COLO668 (cell line): ENCODE measurements around the gene MED31.
"Not testable (repeated sequence)": the region's sequence is repeated elsewhere in the genome, so short reads cannot be mapped to it uniquely, and the experiment has no call there.

ENCODE experiments used
- DNase-seq: peaks from one replicate; lab custom pipeline; 2025; ENCODE audit not compliant: unreplicated experiment; lab: John Stamatoyannopoulos, UW

MED31 gene

DNA sequence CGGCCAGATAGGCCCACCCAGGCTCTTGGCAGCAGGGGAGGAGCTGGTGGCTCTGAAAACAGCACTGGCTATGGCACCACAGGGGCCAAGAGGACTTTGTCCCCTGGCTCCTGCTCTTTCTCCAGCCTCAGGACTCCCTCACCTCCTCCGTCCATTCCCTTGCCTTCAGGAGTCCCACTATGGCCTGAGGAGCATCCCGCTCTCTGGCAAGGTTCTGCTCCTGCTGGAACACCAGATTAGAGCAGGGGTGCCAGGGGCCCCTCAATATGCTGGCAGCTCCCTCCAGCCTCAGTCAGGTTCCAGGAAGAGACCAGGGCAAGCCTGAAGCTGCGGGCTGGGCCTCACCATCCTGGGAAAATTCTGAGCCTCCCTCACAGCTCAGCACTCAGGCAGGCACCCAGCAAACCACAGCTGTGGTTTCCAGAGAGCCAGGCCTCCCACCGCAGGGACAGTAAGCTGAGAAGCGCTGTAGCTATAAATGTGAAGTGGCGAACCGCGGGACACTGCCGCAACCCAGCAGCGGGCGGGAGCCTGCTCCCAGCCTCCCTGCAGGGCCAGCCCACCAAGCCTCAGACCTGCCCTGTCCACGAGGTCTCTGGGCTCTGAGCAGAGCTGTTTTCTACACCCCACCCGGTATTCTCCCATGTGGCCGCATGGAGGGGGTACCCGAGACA is 25.9 kb upstream of the MED31 start:
- no peak for DNase-seq

GRCh38 chr17:6676802-6677157 is 25.4 kb upstream of the MED31 start:
- DNase-seq = no peak

- DNase-seq = no peak
Observed at GRCh38 chr17:6675201-6675825, 23.9 kb upstream of the MED31 start.

DNA sequence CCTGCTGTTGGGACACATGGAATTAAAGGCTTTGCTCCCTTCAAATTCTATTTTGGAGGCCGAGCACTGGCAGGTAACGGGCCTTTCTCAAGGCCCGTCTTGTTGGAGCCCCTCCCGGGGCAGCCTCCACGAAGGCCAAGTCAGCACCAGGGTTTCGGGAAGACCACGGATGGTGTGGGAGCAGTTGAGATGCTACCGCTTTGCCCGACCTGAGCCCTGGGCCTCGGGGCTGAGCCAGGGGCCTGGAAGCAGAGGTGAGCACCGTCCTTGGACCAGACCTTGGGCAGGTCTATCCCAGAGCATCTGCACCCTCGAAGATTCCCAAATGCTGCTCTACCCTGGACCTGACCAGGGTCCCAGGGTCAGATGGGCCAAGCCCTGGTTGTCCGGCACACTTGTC is 23.2 kb upstream of the MED31 start:
- no peak for DNase-seq

DNA sequence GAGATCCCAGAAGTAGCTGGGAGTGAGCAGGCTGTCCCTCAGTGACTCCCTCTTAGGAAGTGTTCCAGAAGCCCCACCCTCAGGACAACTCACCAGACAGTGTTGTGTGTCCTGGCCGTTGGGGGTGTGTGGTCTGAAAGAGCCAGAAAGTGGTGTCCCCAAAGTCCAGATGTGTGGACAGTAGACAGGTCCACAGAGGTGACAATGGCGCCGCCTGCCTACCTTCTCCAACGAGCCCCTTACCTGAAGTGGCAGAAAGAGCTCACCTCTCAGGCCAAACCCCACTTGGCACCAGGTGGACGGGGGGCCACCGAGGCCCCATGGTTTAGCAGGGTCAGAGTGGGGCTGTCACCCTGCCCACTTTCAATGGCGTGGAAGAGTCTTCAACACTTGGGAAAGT is 20.0 kb upstream of the MED31 start:
- no peak for DNase-seq

DNA sequence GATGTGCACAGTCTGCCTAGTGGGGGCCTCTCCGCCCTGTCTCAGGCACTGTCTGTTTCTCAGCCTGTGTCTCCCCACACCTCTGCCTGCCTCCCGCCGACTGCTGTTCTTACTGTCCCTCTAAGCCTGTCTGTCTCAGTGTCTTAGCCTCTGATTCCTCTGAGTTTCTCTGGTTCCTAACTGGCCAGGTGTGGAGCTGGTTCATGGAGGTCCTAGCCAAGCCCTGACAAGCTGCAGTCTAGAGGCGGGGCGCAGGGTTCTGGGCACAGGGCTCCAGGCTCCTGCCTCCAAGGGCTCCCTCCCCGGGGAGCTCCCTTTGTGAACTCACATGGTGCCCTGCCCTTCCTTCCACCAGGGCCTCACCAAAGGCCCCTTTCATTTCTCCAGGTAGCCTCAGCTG is 19.6 kb upstream of the MED31 start:
- no peak for DNase-seq

- DNase-seq = no peak
Observed at GRCh38 chr17:6670571-6670970, 19.2 kb upstream of the MED31 start.

DNA sequence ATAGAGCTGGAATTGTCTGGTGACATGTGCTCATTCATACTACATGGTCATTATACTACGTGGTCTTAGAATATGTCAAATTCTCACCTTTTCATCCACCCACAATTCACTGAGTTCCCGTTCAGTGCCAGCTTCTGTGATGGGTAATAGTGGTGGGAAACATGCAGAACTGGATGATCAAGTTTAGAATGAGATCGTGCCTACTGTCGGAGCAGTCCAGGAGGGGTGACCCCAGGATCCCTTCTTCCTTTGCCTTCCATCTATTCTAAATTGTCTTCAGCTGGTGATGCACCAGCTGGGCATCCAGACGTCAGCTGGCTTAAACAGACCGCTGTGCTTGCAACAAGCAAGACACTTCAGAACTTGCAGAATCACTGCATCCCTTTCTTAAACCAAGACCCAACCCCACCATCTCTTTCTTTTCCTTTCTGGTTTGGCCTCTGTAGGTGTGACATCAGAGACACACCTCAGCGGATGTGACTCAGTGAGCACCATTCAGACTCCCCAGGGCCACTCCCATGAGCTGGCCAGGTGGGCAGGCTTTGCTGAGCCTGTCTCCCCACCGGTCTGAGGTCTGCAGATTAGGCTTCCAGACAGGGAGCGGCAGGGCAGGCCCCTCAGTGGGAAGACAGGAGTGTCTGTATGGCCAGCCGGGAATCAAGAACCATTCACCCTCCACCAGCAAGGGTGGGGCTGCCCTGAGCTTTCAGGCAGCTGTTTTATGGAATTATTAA is 18.2 kb upstream of the MED31 start:
- DNase-seq = no peak

DNA sequence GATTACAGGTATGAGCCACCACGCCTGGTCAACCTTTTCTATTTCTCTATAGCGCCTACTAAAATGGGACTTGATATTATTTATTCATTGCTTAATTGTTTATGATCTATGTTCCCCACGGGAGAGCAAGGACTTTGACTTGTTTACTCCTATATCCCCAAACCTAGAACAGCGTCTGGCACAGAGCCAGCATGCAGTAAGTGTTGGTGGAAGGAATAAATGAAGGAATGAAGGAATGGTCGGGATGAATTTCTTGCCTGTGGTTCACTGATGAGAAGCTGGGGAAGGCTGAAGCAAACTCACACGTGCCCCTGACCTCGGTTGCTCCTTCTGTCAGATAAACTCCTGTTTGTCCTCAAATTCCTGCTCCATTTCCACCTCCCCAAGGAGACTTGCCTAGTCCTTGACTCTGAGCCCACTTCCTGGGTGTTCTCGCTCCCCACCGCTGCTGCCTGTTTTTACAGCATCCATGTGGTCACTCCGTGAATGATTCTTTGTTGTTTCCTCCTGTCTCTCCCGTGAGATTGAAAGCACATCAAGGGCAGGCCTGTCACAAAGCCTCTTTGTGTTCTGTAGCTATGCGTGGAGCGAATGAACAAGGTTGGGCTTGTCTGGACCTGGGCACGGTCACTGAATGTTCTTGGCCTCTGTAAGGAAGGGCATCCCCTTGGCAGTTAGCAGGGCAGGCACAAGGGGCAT is 17.5 kb upstream of the MED31 start:
- DNase-seq = no peak

DNA sequence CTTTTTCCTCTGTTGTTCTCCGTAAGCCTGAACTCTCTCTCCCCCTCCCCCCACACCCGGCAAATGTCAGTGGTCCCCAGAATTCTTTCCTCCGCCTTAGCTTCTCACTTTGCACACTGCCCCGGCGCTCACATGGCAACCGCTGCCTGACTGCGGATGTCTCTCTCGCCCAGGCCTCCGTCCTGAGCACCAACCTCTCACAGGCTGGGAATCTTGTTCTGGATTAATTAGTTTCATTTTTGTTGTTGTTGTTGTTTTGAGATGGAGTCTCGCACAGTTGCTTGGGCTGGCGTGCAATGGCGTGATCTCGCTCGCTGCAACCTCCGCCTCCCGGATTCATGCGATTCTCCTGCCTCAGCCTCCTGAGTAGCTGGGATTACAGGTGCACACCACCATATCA is 16.8 kb upstream of the MED31 start:
- no peak for DNase-seq

GRCh38 chr17:6667516-6667915 is 16.1 kb upstream of the MED31 start:
- DNase-seq = no peak

DNA sequence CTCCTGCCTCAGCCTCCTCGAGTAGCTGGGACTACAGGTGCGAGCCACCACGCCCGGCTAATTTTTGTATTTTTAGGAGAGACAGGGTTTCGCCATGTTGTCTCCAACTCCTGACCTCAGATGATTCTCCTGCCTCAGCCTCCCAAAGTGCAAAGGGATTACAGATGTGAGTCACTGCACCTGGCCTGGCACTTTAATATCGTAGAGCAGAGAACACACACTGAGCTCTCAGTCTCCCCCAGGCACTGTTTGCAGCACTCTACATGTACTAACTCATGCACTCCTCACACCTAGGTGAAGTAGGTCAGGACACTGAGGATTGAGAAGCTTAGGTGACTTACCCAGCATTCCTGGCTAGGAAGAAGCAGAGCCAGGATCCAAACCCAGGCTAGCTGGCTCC is 15.2 kb upstream of the MED31 start:
- DNase-seq = no peak

- peak; percentile 43 for DNase-seq
Observed at GRCh38 chr17:6666077-6666521, 14.7 kb upstream of the MED31 start.

DNA sequence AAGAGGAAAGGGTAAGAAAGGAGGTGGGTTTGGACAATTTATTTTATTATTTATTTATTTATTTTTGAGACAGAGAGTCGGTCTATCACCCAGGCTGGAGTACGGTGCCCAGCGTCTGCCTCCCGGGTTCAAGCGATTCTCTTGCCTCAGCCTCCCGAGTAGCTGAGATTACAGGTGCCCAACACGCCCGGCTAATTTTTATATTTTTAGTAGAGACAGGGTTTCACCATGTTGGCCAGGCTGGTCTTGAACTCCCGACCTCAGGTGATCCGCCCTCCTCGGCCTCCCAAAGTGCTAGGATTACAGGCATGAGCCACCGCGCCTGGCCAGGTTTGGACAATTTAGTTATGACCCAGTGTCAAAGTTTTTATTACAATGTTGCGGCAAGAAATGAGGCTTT is 11.8 kb upstream of the MED31 start:
- DNase-seq = not testable (repeated sequence)

- no peak for DNase-seq
Observed at GRCh38 chr17:6661464-6661848, 10.1 kb upstream of the MED31 start.

- DNase-seq = no peak
Observed at GRCh38 chr17:6660805-6661463, 9.5 kb upstream of the MED31 start.

DNA sequence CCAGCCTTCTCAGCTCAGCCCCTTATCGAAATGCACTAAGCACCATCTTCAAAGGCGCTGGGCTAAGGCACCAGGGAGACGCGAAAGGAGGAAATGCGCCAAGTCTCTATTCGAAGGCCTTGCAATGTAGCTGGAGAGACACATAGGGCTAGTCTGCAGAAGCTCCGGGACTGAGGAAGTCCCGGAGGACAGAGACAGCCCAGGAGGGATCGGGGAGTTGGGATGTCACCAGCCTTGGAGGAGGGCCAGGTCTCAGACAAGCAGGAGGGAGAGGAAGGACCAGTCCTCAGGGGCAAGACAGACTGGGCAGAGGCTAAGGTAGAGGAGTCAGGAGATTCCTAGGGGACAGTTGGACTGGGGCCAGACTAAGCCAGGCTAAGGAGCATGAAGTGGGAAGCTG is 8.7 kb upstream of the MED31 start:
- no peak for DNase-seq

DNA sequence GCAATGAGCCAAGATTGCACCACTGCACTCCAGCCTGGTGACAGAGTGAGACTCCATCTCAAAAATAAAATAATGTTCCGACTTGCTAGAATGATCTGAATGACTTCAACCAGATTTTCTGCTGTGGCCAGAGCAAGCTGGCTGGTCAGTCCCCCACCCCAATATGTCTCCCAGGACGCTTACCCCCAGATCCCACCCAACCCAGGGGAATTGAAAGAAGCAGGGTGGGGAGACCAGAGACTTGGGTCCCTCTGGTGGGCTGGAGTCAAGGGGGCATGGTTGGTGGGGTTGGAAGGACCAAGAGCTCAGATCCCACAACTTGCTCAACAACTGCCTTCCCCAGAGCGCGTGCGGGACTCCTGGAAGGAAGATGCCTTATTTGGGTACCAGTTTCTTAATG is 7.0 kb upstream of the MED31 start:
- not testable (repeated sequence) for DNase-seq

- no peak for DNase-seq
Observed at GRCh38 chr17:6657633-6658287, 6.4 kb upstream of the MED31 start.

- DNase-seq = peak; percentile 21
Observed at GRCh38 chr17:6656797-6657632, 5.6 kb upstream of the MED31 start.
